Cardiac muscle cell (in vitro differentiated cells and primary cell): ENCODE measurements around the gene GRAP2. TPM values are rescaled to one million over a fixed set of nuclear protein-coding genes. Genes with fewer than 3 reads are reported as not detected.
A peak's percentile ranks its signal among the peaks of the same experiment; 100 is the strongest.

Experiments used
- DNase-seq, 2 donors: peaks; one replicate each; pipeline versions ENCODE4 v3.0.0 to v3.0.0-alpha.2; 2010 to 2017; ENCODE audit warnings: low read depth in 1 of 2, low spot score in 1 of 2
- H3K27ac ChIP-seq: fragments of 200-600 bp; sonication (generic); 2 replicates; pipeline ENCODE4 v1.5.1; 2016
- H3K27me3 ChIP-seq: fragments of 200-600 bp; sonication (generic); 2 replicates; pipeline ENCODE4 v1.6.0; 2016; ENCODE audit warnings: control low read depth
- H3K36me3 ChIP-seq: fragments of 200-600 bp; sonication (generic); 2 replicates; pipeline ENCODE4 v1.5.1; 2016; ENCODE audit warnings: control low read depth
- H3K4me1 ChIP-seq: fragments of 200-600 bp; sonication (generic); 2 replicates; pipeline ENCODE4 v1.8.1; 2017; ENCODE audit warnings: low read depth, mild to moderate bottlenecking, mixed run types
- H3K4me3 ChIP-seq: fragments of 200-600 bp; sonication (generic); 2 replicates; pipeline ENCODE4 v1.5.1; 2016; ENCODE audit warnings: mild to moderate bottlenecking
- H3K9me3 ChIP-seq: fragments of 200-600 bp; sonication (generic); 2 replicates; pipeline ENCODE4 v1.5.1; 2017; ENCODE audit warnings: low read depth, mild to moderate bottlenecking, control low read depth
- CTCF ChIP-seq: IDR thresholded peaks from 2 replicates; pipeline ENCODE4 v1.5.1; 2012; ENCODE audit warnings: low read depth, mild to moderate bottlenecking, low read length
- polyA plus RNA-seq: library from polyadenylated mRNA; unstranded; fragments of >200 nt; fragmentation: Nextera tagmentation; extraction: Ambion mirVana; gene quantifications from 2 replicates; pipeline ENCODE4 v1.2.1, GENCODE V29; 2016
- total RNA-seq: library from RNA; depleted of rRNA; stranded (reverse); fragments of >200 nt; gene quantifications from 2 replicates; pipeline ENCODE4 v1.2.3, GENCODE V29; 2016

GRAP2 gene
- total and polyA plus RNA-seq, 2 experiments from 2014 or later: 0.09 TPM; not detected in 1

GRCh38 chr22:39994566-39995392, 93.9 kb downstream of the GRAP2 start, which contains the start of gene FAM83F:
Gene FAM83F, plus strand, starts transcription at chr22:39994954. Its CDS starts 89 bp downstream, at chr22:39995043.
- DNase-seq: peak in 1 of 2 donors; percentile 34
- Histone ChIP-seq H3K27me3 (peaks cover 56% of the 10 kb centered on the region), H3K4me3 (no peak within 1 kb of the TSS)

GRCh38 chr22:39995393-39996252, 94.7 kb downstream of the GRAP2 start:
- DNase-seq: no peak
- Histone ChIP-seq H3K4me1 (peaks cover 20% of the 10 kb centered on the region), H3K27ac (no peak overlapping the region), H3K36me3 (no peaks in the 10 kb centered on the region), H3K27me3 (peaks cover 56% of the 10 kb centered on the region), H3K4me3 (no peak overlapping the region), H3K9me3 (no peaks in the 10 kb centered on the region)
- TF ChIP-seq CTCF: no peak

More at GRCh38 chr22:39994566-39995392, 93.9 kb downstream of the GRAP2 start, which contains the start of gene FAM83F:
- no peak for TF ChIP-seq CTCF
- Histone ChIP-seq H3K9me3 (no peaks in the 10 kb centered on the region), H3K27ac (no peak within 1 kb of the TSS), H3K36me3 (no peaks in the 10 kb centered on the region), H3K4me1 (peaks cover 27% of the 10 kb centered on the region)

- no peaks in the 10 kb centered on the region for H3K9me3 ChIP-seq
- H3K4me3 ChIP-seq: no peak overlapping the region
- H3K27ac ChIP-seq: no peak overlapping the region
- TF ChIP-seq CTCF: no peak
- H3K36me3 ChIP-seq: no peaks in the 10 kb centered on the region
- no peak for DNase-seq
- peaks cover 30% of the 10 kb centered on the region for H3K4me1 ChIP-seq
- peaks cover 55% of the 10 kb centered on the region for H3K27me3 ChIP-seq
These were observed 95.8 kb downstream of the GRAP2 start for GRCh38 chr22:39996732-39997131.

GRCh38 chr22:39997421-39997820, 96.5 kb downstream of the GRAP2 start:
- Histone ChIP-seq H3K27ac (no peak overlapping the region), H3K9me3 (no peaks in the 10 kb centered on the region), H3K4me3 (no peak overlapping the region), H3K4me1 (peaks cover 31% of the 10 kb centered on the region), H3K27me3 (peaks cover 48% of the 10 kb centered on the region), H3K36me3 (no peaks in the 10 kb centered on the region)
- TF ChIP-seq CTCF: no peak
- no peak for DNase-seq

- no peak overlapping the region for H3K27ac ChIP-seq
- H3K4me3 ChIP-seq: no peak overlapping the region
- H3K4me1 ChIP-seq: peaks cover 31% of the 10 kb centered on the region
- peaks cover 41% of the 10 kb centered on the region for H3K27me3 ChIP-seq
- no peak for TF ChIP-seq CTCF
- DNase-seq: peak in 1 of 2 donors; percentile 48
- H3K9me3 ChIP-seq: no peaks in the 10 kb centered on the region
- H3K36me3 ChIP-seq: no peaks in the 10 kb centered on the region
These were observed 97.2 kb downstream of the GRAP2 start for GRCh38 chr22:39997939-39998726.
